ENCODE results near the gene DDB1. TPM values are rescaled to one million over a fixed set of nuclear protein-coding genes. Genes with fewer than 3 reads are reported as not detected.

Gene DDB1
- total RNA-seq, 2 donors from 2014 or later: 118 to 133 TPM

DNA sequence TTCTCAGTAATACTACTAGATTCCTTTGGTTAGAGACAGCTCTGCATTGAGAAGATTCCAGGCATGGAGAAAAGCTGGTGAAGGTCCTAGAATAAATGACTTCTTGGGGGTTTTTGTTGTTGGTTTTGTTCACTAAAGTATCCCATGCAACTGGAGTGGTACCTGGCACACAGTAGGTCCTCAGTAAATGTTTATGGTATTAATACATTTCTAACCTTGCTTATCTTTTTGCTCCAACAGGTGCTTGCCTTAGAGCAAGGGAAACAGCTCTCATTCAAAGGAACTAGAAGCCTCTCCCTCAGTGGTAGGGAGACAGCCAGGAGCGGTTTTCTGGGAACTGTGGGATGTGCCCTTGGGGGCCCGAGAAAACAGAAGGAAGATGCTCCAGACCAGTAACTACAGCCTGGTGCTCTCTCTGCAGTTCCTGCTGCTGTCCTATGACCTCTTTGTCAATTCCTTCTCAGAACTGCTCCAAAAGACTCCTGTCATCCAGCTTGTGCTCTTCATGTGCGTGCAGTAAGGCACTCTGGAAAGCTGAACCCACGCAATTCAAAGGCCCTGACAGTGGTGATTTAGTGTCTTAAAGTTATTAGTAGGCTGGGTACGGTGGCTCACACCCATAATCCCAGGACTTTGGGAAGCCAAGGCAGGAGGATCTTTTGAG is 31.2 kb upstream of the DDB1 start:
- no peaks in the 10 kb centered on the region for H3K27me3 ChIP-seq
- no peak for DNase-seq (ENCODE audit: low spot score)
- no peak overlapping the region for H3K27ac ChIP-seq
- peaks cover 0 to 32% of the 10 kb centered on the region in 2 donors for H3K4me1 ChIP-seq
- H3K4me3 ChIP-seq: no peak overlapping the region
- no peaks in the 10 kb centered on the region for H3K9me3 ChIP-seq
- peaks cover 53% of the 10 kb centered on the region for H3K36me3 ChIP-seq
- TF ChIP-seq, protein P1, sequence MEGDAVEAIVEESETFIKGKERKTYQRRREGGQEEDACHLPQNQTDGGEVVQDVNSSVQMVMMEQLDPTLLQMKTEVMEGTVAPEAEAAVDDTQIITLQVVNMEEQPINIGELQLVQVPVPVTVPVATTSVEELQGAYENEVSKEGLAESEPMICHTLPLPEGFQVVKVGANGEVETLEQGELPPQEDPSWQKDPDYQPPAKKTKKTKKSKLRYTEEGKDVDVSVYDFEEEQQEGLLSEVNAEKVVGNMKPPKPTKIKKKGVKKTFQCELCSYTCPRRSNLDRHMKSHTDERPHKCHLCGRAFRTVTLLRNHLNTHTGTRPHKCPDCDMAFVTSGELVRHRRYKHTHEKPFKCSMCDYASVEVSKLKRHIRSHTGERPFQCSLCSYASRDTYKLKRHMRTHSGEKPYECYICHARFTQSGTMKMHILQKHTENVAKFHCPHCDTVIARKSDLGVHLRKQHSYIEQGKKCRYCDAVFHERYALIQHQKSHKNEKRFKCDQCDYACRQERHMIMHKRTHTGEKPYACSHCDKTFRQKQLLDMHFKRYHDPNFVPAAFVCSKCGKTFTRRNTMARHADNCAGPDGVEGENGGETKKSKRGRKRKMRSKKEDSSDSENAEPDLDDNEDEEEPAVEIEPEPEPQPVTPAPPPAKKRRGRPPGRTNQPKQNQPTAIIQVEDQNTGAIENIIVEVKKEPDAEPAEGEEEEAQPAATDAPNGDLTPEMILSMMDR (IDR thresholded peaks at IDR 0.05): no peak

DNA sequence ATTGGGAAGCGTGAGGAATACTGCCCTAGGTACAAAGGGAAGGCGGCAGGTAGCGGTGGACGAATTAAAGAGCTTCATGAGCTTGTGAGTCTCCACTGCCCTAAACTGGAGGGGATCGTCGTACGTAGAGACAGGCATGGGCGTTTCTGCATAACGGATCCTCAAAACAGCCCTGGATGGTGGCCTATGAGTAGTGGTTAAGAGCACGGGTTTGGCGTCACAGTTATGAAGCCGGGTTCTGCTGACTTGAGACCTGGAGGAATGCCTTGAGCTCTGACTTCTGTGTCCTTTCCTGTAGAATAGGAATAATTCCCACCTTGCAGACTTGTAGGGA is 29.6 kb upstream of the DDB1 start:
- H3K27ac ChIP-seq: peak overlapping the region; percentile 98 to 99
- H3K4me1 ChIP-seq: peaks cover 0 to 32% of the 10 kb centered on the region in 2 donors
- H3K27me3 ChIP-seq: no peaks in the 10 kb centered on the region
- no peak for DNase-seq (ENCODE audit: low spot score)
- no peaks in the 10 kb centered on the region for H3K9me3 ChIP-seq
- peaks cover 39% of the 10 kb centered on the region for H3K36me3 ChIP-seq
- TF ChIP-seq, protein P1 (IDR thresholded peaks at IDR 0.05): no peak
- H3K4me3 ChIP-seq: peak overlapping the region; percentile 66 to 70

DNA sequence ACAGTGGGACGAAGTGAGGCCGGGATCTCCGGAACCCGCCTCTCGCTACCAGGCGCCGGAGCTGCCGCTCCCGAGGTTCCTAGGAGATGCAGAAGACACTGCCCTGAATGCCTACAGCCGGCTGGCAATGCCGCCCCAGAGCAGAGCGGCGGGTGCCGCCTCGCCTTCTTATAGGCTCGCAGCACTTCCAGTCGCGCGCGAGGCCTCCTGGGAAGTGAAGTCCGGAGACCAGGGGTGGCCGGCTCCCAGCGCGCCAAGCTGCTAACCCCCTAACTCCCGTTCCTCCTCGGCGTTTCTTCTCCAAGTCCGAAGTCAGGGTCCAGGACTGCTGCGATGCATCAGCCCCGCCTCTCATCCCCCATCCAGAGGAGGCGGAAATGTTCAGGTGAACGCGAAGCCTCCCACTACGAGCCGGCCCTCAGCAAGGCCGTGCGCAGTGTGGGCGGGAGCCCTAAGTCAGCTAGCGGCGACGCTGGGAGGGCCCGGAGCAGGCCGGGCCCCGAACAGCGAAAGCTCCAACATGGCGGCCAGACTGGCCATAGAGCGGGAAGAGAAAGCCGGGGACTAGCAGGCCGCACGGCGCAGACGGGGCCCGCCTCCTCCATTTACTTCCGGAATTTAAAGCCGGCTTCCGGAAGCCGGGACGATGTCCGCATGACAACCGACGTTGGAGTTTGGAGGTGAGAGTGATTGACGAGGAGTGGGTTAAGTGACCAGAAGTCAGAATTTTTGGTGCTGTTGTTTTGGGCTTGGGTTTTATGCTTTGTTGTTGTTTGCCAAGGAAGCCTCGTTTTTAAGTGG is 29.0 kb upstream of the DDB1 start, which contains the start of the genes CYB561A3 and TMEM138:
CYB561A3 (minus strand) TSS at position 142 of the 801 bp plus-strand sequence. CDS start 5,169 bp downstream, outside the sequence.
TMEM138 (plus strand) TSS at position 634 of the 801 bp plus-strand sequence. CDS start 2,017 bp downstream, outside the sequence.
- Histone ChIP-seq H3K36me3 (peaks cover 33% of the 10 kb centered on the region), H3K27ac (peak within 1 kb of the TSS; percentile 98 to 99), H3K4me1 (peaks cover 0 to 32% of the 10 kb centered on the region in 2 donors), H3K9me3 (no peaks in the 10 kb centered on the region), H3K27me3 (no peaks in the 10 kb centered on the region), H3K4me3 (peak within 1 kb of the TSS; percentile 66 to 70)
- TF ChIP-seq, protein P1 (IDR thresholded peaks at IDR 0.05): no peak
- peak; percentile 93 for DNase-seq (ENCODE audit: low spot score)

DNA sequence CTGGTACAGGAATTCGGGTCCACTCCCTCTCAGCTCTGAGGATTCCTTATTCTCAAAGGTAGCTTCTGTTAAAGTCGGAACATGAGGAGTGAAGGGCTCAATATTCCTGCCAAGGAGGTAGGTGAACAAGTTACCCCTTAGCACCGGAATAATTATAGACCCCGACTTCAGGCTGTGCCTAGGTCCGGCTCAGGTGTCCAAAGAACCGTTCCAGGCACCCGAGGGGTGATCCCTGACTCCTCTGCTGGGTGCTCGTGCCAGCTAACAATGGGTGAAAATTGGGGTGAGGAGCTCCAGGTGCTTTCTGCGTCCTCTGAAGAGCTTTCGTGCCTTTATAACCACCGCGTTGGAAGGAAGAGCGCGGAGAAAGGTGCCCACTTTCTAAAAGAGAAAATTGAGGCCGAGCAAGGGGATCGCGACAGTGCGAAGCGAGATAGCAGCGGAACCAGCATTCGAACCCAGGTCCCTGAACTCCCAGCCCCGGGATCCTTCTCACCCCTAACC is 28.4 kb upstream of the DDB1 start:
- TF ChIP-seq, protein P1 (IDR thresholded peaks at IDR 0.05): no peak
- Histone ChIP-seq H3K9me3 (no peaks in the 10 kb centered on the region), H3K27ac (peak overlapping the region; percentile 98 to 99), H3K4me1 (peaks cover 0 to 32% of the 10 kb centered on the region in 2 donors), H3K4me3 (peak overlapping the region; percentile 66 to 70), H3K27me3 (no peaks in the 10 kb centered on the region), H3K36me3 (peaks cover 26% of the 10 kb centered on the region)
- DNase-seq (ENCODE audit: low spot score): no peak

DNA sequence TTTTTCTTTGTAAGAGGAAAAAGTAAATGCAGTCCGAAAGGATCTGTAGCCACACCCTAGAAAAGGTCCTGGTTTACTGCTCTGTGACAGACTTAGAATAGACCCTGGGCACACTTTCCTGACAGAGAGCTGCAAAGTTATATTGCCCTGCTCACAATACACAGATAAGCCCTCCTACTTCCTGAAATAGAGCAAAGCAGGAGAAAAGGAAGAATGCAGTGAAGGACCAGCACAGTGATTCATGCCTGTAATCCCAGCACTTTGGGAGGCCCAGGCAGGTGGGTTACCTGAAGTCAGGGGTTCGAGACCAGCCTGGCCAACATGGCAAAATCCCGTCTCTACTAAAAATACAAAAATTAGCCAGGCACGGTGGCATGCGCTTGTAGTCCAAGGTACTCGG is 26.6 kb upstream of the DDB1 start:
- H3K27ac ChIP-seq: no peak overlapping the region

More for the DNA sequence above, 26.6 kb upstream of the DDB1 start:
- Histone ChIP-seq H3K36me3 (peaks cover 10% of the 10 kb centered on the region), H3K27me3 (no peaks in the 10 kb centered on the region), H3K4me3 (no peak overlapping the region), H3K9me3 (no peaks in the 10 kb centered on the region), H3K4me1 (peaks cover 0 to 32% of the 10 kb centered on the region in 2 donors)
- no peak for DNase-seq (ENCODE audit: low spot score)
- TF ChIP-seq, protein P1 (IDR thresholded peaks at IDR 0.05): no peak
